Hematopoietic multipotent progenitor cell treated with erythropoietin and hydrocortisone succinate and interleukin-3 and kit ligand, for 8 days (in vitro differentiated cells): Measurements from ENCODE around the gene AHRR.
"Not testable (repeated sequence)": the region's sequence is repeated elsewhere in the genome, so short reads cannot be mapped to it uniquely, and the experiment has no call there.

Experiments
- DNase-seq: peaks from one replicate; pipeline ENCODE4 v3.0.0-alpha.2; 2015

Gene AHRR

DNA sequence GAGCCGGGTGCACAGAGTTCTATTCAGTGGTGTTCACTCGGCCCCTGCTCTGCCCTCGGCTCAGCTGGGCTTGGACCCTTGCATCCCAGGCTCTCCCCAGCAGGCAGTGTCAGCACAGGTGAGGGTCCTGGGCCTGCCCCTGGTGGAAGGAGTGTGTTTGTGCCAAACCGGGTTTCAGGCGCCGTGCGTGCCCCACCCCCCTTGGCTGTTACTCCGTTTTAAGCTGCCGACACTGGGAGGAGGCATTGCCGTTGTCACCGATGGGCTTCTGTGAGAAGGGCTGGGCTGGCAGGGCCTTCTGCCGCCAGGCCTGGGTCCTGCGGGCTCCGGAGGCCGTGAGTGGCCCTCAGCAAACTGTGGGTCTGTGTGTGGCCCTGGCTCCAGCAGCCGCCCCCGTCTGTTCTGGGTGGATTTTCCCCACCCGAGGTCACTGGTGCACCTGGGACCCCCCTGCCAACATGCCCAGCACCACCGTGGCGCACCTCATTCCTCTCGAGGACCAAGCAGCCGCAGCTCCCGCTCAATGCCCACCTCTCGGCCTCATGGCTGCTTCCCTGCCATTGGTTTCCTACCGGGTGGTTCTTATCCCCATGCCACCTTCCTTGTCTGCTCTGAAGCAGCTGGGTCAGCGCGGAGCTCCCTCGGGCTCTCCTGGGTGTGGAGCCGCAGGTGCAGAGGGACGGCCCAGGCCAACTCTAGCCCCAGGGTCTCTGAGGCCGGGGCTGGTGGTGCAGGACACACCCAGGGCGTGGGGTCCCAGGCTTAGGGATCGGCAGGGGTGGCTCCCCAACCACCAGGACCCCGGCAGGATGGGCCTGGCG is 77.2 kb downstream of the AHRR start:
- DNase-seq, result no peak

DNA sequence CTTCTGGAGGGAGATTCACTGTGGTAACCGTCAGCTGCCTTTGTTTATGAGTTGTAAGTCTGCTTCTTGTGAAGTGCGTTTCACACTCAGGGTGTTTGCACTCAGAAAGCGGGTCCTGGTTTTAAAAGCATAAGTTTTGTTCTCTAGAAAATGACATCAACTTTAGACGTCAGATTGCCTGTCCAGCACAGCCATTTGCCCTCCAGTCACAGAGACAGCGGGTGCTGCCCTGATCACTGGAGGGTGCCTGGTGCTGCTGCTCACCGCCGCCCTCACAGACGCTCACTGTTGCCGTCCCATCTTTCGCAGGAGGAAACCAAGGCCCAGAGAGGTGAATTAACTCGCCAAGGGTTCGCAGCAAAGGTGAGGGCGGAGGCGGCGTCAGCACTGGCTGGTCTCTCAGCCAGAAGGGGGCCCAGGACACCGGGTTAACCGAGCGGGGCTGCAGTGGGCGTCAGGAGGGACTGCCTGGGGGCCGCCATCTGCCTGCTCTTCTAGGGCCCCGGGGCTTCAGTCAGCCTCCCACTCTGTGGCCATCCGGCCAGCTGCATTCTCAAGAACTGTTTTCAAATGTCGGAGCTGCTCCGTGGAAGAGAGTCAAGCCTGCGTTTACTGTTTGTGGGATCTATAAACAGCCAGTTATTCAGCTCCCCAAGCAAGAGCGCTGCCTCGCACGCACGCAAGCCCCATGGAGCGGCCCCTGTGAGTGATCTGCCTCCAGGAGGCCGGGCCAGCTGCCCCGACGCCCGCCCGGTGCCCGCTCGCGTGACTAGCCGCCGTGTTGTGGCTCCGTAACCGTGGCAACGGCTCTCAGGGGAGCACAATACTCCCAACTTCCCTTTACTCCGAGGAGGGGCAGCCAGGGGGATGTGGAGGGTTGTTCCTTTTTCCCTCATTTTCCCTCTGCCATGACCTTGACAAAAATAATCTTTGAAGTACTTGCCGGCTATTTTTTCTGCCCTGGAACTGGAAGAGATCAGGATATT is 78.1 kb downstream of the AHRR start:
- DNase-seq, result peak; percentile 83

DNA sequence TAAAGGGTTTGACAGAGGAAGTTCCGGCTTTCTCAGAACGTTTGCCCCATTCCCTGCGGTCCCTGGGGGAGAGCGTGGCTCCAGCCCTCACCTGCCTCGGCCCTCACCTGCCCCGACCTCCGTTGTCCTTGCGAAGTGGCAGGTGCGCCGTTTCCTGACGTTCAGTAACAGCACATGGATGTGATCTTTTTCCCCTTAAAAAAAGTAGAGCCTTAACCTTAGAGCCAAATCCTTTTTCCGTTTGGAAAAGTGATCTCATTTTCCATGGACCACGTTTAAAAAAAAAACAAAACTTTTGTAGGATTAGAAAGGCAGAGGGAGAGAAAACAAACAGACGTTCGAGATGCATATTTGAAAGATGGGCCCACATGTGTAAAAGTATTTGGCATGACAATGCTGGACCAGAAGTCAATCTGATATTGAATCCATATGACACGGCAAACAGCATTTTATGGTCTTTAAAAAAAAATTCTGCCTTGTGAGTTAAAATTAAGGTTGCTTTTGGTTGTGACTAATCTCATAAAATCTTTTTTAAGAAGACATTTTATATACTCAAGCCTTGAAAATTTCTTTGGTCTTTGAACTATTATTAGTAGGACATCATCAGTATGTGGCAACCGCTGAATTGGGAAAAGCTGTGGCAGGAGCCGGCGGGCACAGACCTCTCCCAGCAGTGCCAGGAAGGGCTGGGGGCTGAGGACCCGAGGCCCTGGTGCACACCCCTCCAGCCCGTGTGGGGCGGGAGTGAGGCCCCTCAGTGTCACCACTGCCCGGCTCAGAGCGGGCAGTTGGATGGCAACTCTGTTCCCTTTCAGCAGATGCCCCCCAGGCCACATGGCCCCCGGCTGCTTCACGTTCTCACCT is 79.0 kb downstream of the AHRR start:
- no peak for DNase-seq

DNA sequence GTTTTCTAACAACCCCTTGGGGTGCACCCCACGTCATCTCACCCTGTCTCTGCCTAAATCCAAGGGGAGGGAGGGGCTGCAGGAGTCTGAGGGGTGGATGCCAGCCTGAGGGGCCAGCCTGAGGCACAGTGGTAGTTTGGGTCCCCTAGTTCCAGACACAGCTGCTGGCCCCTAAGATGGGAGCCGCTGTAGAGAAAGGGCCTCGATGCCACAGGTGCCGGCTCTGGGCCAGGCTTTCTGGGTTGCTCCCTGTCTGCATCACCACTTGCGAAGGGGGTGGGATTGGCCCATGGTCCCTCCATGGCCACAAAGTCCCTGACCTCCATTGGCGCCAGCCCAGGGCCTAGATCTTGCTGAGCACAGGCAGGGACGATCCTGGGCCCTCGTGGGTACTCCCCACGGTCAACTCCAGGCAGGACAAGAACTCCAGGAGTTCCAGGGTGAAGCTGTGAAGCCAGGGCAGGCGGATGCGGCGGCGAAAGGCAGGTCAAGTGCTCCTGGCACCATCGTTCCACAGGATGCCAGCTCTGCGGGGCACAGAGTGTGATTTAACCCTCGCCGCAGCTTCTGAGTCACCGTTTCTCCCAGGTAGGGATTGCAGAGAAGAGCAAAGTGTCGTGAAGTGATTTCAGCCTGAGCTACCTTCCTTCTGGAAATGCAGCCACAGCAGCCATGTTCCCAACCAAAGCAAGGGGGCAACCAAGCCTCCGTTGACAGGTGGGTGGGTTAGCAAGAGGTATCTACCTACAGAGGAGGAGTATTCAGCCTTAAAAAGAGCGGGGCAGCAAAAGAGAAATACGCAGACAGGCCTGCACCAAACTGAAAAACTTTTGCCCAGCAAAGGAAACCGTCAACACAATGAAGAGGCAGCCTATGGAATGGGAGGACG is 79.9 kb downstream of the AHRR start:
- no peak for DNase-seq

DNA sequence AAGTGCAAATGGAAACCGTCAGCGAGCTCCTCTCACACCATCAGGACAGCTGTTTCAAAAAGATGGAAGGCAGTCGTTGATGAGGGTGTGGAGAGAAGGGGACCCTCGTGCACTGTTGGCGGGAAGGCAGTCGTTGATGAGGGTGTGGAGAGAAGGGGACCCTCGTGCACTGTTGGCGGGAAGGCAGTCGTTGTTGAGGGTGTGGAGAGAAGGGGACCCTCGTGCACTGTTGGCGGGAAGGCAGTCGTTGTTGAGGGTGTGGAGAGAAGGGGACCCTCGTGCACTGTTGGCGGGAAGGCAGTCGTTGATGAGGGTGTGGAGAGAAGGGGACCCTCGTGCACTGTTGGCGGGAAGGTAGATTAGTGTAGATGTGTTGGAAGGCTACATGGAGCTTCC is 80.7 kb downstream of the AHRR start:
- not testable (repeated sequence) for DNase-seq

DNA sequence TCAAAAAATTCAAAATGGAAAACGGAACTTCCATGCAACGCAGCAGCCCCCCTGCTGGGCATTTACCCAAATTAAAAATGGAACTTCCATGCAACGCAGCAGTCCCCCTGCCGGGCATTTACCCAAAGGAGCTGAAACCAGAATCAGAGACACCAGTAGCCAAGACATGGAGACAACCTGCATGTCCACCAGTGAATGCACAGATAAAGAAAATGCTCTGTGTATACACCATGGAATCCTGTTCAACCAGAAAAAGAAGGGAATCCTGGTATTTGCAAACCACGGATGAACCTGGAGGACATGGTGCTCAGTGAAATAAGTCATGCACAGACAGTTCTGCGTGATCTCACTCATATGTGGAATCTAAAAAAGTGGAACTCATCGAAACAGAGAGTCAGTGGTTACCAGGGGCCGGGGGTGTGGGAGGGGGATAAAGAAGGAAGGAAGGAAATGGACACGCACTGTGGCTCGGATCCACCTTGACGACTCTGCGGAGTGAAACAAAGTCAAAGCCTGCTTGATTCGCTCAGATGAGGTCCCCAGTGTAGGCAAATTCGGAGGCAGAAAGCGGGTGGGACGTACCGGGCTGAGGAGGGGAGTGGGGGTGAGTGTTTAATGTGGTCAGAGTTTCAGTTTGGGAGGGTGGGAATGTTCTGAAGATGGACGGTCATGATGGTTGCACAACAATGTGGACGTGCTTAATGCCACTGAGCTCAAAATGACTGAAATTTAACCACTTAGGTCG is 81.3 kb downstream of the AHRR start:
- DNase-seq, result no peak

DNA sequence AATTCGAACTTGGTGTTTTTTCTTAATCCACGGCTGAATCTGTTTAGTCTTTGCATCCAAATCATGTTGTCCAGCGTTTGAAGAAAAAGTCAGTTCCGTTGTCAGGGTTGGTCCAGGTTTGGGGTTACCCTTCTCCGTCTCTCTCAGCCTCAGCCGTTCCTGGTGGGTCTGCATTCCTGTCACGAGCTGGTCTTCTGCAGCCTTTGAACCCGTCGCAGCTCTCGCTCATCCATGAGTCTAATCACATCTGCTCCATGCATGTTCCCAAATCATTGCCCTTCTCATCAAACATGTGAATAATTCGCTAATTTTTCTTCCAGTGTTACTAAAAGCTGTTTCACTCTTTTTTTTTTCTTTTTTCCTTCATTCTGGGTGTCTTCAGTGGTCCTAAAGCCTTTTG is 82.5 kb downstream of the AHRR start:
- DNase-seq, result no peak

DNA sequence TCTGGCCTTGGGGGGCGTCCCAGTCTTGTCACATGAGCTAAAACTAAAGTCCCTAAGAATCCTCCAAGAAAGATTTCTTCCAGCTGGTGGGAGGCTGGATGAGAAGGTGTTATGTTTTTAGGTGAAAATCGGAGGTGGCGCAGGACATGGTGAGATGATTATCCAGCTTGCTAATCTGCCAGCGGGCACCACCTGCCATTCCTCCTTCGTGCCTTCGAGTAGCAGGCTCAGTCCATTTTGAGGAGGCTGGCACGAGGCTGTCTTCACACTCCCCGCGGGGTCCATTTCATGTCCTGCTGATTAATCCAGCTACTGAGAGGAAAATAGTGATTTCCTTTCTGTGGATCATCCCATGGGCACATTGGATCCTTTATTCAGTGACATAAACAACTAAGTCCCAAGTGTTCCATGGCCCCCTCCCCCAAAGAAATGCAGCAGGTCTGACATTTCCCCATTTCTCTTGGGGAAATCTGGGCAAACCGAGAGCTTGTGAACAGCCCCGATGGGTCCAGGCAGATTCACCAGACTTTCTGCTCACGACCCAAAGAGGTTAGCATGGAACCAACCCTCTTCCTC is 83.2 kb downstream of the AHRR start:
- no peak for DNase-seq

DNA sequence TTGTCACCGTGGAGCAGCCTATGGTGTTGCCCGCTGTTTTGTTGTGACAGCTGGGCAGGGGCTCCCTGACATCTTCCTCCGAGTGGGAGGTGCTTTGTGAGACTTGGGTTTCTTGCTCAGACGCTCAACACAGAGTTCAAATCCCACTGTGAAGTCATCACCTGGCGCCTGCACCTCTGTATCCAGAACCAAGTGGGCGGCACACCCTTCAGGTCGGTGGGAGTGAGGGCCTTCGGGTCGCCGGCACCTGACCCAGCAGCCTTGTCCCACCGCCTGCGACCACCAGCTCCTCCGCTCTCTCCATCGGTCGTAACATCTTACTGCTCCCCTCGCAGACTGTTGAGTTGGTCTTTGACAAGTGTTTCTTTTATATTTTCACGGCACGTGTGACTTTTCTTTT is 83.9 kb downstream of the AHRR start:
- no peak for DNase-seq

DNA sequence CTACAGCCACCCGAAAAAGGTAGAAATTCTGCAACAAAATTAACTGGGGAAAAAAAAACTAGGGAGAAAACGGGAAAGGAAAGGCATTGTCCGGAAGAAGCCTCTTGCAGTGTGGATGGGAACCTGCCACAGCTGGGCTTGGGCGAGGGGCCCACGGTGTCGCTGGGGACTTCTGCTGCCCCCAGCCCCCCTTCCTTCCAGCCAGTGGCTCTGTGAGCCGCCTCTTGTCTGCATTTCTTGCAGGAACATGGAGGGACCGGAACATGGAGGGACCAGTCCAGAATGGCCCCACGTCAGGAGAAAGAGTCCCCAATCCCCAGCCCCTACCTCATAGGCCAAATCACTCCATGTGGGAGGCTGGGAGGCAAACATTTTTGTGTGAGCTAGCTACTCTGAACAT is 84.5 kb downstream of the AHRR start:
- DNase-seq, result no peak

DNA sequence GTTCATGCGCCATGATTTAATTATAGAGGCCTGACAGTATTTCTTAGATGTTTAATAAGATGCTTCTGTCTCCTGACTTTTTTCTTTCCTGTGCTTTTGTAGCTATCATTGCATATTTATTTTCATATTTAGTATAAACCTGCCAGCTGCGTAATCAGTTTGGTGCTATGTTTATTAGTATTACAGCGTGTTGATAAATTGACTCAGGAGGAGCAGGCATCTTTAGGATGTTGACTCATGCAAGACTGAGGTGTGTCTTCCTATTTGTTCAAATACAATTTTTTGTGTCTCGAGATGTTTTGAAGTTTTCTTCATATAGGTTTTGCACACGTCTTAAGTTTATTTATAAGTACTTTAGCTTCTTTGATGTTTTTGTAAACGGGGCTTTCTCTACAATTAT is 85.5 kb downstream of the AHRR start:
- DNase-seq, result no peak

DNA sequence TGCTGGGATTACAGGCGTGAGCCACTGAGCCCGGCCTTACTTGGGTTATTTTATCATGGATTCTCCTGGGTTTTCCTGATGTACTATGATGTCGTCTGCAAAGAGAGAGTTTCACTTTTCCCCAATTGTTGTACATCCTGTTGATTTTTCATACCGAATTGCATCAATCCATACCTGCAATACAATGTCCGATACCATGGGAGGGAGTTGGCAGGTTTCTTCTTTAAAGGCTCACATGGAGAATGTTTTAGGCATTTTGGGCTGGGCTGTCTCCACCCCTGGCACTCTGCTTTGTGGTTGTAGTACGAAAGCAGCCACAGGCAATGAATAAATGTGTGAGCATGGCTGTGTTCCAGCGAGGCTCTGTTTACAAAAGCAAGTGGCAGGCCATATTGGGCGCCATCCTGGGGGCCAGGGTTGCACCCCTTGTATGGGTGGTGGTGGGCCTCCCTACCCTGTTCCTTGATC is 86.3 kb downstream of the AHRR start:
- DNase-seq, result no peak

DNA sequence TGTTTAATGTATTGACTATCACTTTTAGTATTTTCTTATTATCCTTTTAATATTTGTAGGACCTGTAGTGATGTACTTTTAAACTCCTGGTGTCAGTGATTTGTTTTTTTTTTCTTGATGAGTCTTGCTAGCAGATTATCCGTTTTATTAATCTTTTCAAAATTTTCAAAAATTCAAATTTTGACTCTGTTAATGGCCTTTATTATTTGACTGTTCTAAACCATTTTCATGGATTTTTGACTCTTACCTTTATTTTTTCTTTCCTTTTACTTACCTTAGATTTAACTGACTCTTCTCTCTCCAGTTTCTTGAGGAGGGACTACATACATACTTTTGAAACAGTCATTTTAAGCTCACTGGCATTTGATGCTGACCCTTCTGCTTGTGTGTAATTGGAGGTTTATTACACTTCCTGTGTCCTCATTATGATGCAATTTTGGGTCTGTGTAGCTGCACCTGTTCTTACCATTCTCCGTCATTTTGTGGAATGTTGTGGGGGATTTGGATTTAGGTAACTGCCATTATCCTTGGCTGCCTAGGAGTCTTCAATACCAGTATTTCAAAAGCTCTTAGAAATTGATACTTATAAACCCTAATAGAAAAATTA is 89.5 kb downstream of the AHRR start:
- no peak for DNase-seq

DNA sequence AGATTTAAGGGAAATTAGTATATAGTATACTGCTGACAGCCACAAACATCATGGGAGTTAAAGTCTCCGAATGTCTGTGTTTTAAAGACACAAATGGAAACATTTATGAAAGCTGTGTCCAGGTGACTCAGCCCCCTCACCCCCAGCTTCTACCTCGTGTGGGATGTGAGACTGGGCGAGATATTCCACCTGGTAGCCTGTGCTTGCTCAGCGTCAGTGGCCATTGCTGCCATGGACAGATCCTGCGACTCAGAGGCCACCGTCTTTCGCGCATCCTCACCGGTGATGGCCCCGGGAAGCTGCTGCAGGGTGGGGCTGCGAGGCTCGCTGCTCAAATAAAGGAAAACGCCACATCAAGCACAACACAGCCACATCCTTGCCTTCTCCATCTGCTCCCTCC is 90.2 kb downstream of the AHRR start:
- no peak for DNase-seq

DNA sequence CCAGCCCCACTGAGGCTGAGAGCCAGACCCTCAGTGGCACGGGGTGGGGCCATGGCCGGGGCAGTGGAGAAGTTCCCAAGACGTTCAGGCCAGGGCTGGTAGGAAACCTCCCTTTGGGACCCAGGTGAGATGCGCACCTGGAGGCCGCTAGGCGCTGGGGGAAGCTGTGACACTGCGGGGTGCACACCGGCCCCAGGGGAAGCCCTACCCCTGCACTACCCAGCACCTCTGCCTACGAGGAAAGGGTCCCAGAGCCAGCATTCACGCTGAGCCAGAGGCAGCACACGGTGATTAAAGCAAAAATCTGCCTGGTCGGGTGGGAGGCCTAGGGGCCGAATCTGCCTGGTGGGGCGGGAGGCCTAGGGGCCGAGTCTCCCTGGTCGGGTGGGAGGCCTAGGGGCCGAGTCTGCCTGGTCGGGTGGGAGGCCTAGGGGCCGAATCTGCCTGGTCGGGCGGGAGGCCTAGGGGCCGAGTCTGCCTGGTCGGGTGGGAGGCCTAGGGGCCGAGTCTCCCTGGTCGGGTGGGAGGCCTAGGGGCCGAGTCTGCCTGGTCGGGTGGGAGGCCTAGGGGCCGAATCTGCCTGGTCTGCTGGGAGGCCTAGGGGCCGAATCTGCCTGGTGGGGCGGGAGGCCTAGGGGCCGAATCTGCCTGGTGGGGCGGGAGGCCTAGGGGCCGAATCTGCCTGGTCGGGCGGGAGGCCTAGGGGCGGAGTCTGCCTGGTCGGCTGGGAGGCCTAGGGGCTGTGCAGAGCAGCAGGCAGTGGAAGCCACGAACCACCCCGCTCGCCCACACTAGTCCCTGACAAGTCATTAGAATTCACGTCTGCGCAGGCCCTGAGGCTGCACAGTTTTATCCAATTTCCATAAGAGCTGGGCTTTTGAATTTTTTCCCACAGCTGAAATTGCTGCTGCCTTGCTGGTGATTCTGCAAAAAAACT is 93.7 kb downstream of the AHRR start:
- DNase-seq, result peak; percentile 57

DNA sequence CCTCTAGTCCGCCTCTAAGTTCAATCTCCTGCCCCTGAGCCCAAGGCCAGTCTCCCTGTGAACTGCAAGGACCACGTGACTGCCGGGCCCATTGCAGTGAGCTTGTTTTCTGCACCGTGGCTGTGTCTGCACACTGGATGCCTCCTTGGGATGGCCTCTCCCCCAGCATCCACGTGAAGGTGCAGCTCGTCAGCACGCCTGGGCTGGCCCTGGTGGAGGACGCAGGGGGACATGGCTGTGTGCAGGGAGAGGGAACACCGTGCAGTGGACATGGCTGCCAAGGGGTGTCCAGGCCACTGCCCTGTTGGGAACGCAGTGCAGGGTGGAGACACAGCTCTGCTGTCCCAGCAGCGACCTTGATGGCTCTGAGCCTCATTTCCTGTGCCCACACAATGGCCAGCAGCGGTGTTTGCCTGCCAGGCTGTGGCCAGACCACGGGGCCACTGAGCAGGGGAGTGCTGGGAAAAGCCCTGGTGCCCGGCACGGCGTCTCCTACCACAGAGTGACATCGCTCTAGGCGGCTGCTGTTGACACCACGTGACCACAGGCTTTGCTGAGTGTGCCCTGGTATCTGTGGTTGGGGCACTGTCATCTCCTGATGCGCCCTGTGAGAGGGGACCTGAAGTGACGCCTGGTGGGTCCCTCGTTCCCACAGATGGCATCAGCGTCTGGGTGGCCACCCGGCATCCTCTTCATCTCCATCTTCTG is 94.6 kb downstream of the AHRR start:
- no peak for DNase-seq

DNA sequence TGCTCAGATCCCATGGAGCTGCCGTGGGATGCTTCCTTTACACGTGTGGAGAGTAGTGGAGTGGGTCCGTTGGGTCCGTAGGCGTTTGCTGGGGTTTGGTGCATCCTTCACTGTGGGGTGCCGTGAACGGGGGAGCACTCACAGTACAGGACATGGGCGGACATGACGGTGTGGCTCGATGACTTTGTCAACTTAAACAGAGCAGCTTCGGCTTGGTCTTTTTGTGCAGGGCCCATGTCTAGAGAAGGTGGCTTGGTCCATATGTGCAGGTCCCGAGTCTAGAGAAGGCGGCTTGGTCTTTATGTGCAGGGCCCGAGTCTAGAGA is 95.1 kb downstream of the AHRR start:
- DNase-seq, result no peak
